ENCODE results near the gene RCSD1. TPM values are rescaled to one million over a fixed set of nuclear protein-coding genes. Genes with fewer than 3 reads are reported as not detected.
A peak's percentile ranks its signal among the peaks of the same experiment; 100 is the strongest.

RCSD1 gene
- total RNA-seq, 1 experiment from 2014 or later, result not detected

DNA sequence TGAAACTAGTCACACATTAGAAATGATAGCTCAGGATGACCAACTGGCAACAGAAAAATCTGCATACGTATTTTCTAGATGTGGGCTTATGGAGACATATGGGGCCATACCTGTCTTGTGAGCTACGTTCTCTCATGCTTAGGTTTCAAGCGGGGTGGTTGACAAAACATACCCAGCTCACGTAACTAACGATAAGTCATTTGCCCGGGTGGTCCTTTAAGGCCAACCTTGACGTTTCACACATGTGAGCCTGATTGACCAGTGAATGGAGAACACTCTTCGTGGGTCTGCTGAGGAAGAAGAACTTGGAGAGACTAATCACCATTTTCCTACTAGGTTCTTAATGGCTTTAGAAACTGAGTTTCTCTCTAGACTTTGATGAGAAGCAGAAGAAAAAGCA is 13.5 kb upstream of the RCSD1 start:
- no TSS peak for BruUV-seq (replicated peaks)
- TF ChIP-seq, protein P1, sequence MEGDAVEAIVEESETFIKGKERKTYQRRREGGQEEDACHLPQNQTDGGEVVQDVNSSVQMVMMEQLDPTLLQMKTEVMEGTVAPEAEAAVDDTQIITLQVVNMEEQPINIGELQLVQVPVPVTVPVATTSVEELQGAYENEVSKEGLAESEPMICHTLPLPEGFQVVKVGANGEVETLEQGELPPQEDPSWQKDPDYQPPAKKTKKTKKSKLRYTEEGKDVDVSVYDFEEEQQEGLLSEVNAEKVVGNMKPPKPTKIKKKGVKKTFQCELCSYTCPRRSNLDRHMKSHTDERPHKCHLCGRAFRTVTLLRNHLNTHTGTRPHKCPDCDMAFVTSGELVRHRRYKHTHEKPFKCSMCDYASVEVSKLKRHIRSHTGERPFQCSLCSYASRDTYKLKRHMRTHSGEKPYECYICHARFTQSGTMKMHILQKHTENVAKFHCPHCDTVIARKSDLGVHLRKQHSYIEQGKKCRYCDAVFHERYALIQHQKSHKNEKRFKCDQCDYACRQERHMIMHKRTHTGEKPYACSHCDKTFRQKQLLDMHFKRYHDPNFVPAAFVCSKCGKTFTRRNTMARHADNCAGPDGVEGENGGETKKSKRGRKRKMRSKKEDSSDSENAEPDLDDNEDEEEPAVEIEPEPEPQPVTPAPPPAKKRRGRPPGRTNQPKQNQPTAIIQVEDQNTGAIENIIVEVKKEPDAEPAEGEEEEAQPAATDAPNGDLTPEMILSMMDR (conservative IDR thresholded peaks at IDR 0.05; ENCODE audit: low read depth, low read length), result no peak
- TF ChIP-seq EZH2 (IDR thresholded peaks at IDR 0.05; ENCODE audit: borderline replicate concordance, low read depth, low read length, poor library complexity, severe bottlenecking), result no peak
- CTCF ChIA-PET, result no interaction called here
- Histone ChIP-seq H3K36me3 (ENCODE audit: insufficient read depth, low read length, poor library complexity, severe bottlenecking) (no peaks in the 10 kb centered on the region), H3K9me3 (ENCODE audit: low read depth, low read length, poor library complexity, severe bottlenecking) (peaks cover 11% of the 10 kb centered on the region), H3K27me3 (replicated peaks; ENCODE audit: insufficient read depth, low read depth, low read length, poor library complexity) (no peaks in the 10 kb centered on the region), H3K4me3 (ENCODE audit: low read depth, low read length, poor library complexity, severe bottlenecking) (no peak overlapping the region), H3K27ac (ENCODE audit: low read depth, low read length, poor library complexity, severe bottlenecking) (no peak overlapping the region), H3K4me1 (ENCODE audit: insufficient read depth, low read length, poor library complexity, severe bottlenecking) (peaks cover 7% of the 10 kb centered on the region)
- no peak for DNase-seq (ENCODE audit: low spot score)
- POLR2A ChIA-PET (ENCODE audit: low non-redundant PET), result no interaction called here
- intact Hi-C loops (cut with micrococcal nuclease; ENCODE audit: unreplicated experiment), result no loop called here

DNA sequence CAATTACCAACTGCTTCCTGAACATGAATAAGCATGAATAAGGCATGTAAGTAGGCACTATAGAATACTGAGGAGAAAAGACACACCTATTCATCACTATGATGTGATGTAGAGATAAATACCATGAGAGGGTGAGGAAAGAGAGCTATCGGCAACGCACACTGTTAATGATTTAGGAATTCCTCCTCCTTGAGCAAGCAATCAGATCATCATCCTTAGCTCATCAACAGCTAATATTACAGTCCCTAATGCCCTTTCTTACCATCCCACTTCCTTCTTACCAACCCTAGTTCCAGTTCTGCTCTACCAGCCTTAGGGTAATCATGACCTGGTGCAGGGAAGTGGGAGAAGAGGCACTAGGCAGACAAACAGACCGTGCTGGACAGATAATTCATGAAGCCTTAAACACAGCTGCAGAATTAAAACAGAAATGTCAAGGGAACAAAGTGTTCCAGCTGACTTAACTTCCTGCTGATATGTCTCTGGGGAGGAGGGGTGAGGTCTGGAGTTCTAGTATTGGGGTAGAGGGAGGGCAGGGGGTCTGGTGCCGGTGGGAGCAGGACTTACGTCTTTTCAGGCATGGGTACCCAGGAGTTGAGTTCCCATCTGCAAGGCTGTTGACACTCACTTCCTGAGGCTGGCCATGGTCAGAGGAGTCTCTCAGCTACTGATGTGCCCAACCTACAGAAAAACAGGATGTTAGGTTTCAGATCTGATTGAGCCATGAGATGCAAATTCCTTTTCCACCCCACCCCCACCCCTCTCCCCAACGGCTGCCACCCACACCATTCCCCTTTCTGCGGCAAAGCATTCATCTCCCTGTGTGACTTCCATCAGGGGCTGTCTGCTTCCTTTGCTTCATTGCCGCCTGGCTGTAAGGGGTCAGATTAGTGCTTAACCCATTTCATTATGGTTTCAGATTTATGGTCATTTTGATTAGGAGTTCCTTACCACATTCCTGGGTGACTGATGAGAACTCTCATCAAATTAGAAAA is 12.6 kb upstream of the RCSD1 start:
- H3K4me3 ChIP-seq (ENCODE audit: low read depth, low read length, poor library complexity, severe bottlenecking), result no peak overlapping the region

DNA sequence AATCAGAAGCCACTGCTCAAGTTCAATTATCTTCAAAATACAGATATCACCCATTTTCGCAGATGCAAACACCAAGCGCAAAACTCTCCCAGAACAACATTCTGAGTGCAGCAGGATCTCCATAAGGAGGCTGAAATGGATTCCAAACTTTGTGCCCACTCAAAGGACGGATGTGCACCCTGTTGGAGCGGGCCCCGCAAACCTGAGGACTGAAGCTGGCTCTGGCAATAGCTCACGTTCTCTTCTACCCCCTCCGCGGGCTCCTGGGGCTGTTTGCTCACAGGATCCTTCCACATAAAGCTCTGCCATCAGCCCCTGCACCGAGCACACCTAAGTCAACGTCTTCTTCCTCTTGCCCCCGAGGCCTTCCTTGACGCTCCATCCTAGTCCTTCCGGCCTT is 11.7 kb upstream of the RCSD1 start:
- intact Hi-C loops (cut with micrococcal nuclease; ENCODE audit: unreplicated experiment), result no loop called here
- TF ChIP-seq EZH2 (IDR thresholded peaks at IDR 0.05; ENCODE audit: borderline replicate concordance, low read depth, low read length, poor library complexity, severe bottlenecking), result no peak
- TF ChIP-seq, protein P1 (conservative IDR thresholded peaks at IDR 0.05; ENCODE audit: low read depth, low read length), result no peak
- BruUV-seq (replicated peaks), result no TSS peak
- ChIA-PET CTCF (no interaction called here), POLR2A (ENCODE audit: low non-redundant PET) (no interaction called here)
- no peak for DNase-seq (ENCODE audit: low spot score)
- no peaks in the 10 kb centered on the region for H3K36me3 ChIP-seq (ENCODE audit: insufficient read depth, low read length, poor library complexity, severe bottlenecking)
- peaks cover 11% of the 10 kb centered on the region for H3K9me3 ChIP-seq (ENCODE audit: low read depth, low read length, poor library complexity, severe bottlenecking)
- no peak overlapping the region for H3K4me3 ChIP-seq (ENCODE audit: low read depth, low read length, poor library complexity, severe bottlenecking)
- peaks cover 7% of the 10 kb centered on the region for H3K4me1 ChIP-seq (ENCODE audit: insufficient read depth, low read length, poor library complexity, severe bottlenecking)
- H3K27ac ChIP-seq (ENCODE audit: low read depth, low read length, poor library complexity, severe bottlenecking), result no peak overlapping the region
- no peaks in the 10 kb centered on the region for H3K27me3 ChIP-seq (replicated peaks; ENCODE audit: insufficient read depth, low read depth, low read length, poor library complexity)

More for the DNA sequence above, 12.6 kb upstream of the RCSD1 start:
- Histone ChIP-seq H3K36me3 (ENCODE audit: insufficient read depth, low read length, poor library complexity, severe bottlenecking) (no peaks in the 10 kb centered on the region), H3K9me3 (ENCODE audit: low read depth, low read length, poor library complexity, severe bottlenecking) (peaks cover 11% of the 10 kb centered on the region), H3K27me3 (replicated peaks; ENCODE audit: insufficient read depth, low read depth, low read length, poor library complexity) (no peaks in the 10 kb centered on the region), H3K27ac (ENCODE audit: low read depth, low read length, poor library complexity, severe bottlenecking) (no peak overlapping the region), H3K4me1 (ENCODE audit: insufficient read depth, low read length, poor library complexity, severe bottlenecking) (peaks cover 7% of the 10 kb centered on the region)
- POLR2A ChIA-PET (ENCODE audit: low non-redundant PET), result no interaction called here
- intact Hi-C loops (cut with micrococcal nuclease; ENCODE audit: unreplicated experiment), result no loop called here
- CTCF ChIA-PET, result no interaction called here
- TF ChIP-seq EZH2 (IDR thresholded peaks at IDR 0.05; ENCODE audit: borderline replicate concordance, low read depth, low read length, poor library complexity, severe bottlenecking), result no peak
- DNase-seq (ENCODE audit: low spot score), result peak; percentile 43
- no TSS peak for BruUV-seq (replicated peaks)

Measured in A673 (cell line).